Stimulated activated CD4-positive, alpha-beta T cell treated with anti-CD3 and anti-CD28 coated beads, Interleukin-15, amount 100 ng/mL, for 1 hour (primary cell): ENCODE measurements around the gene TMCO1.
"Not testable (repeated sequence)": the region's sequence is repeated elsewhere in the genome, so short reads cannot be mapped to it uniquely, and the experiment has no call there.

ENCODE experiments used
- DNase-seq, 2 donors: peaks; one replicate each; pipeline ENCODE4 v3.0.0-alpha.2; 2020; ENCODE audit warnings: low read depth in 1 of 2, low spot score in 1 of 2

Gene TMCO1

GRCh38 chr1:165686971-165687433 lies 81.7 kb downstream of the TMCO1 start:
- DNase-seq, result no peak

GRCh38 chr1:165686121-165686970 lies 82.3 kb downstream of the TMCO1 start:
- DNase-seq, result no peak

- no peak for DNase-seq
Measured at GRCh38 chr1:165683848-165684485, 84.7 kb downstream of the TMCO1 start.

GRCh38 chr1:165680773-165681172 lies 87.9 kb downstream of the TMCO1 start:
- not testable (repeated sequence) for DNase-seq

GRCh38 chr1:165680303-165680702 lies 88.4 kb downstream of the TMCO1 start:
- no peak for DNase-seq

GRCh38 chr1:165679282-165680036 lies 89.2 kb downstream of the TMCO1 start:
- no peak for DNase-seq

- DNase-seq, result no peak
Measured at GRCh38 chr1:165678509-165678908, 90.2 kb downstream of the TMCO1 start.
